ENCODE results near the gene DNAH3.

GRCh38 chr16:21053590-21053989 lies 97.1 kb downstream of the DNAH3 start:
- TF ChIP-seq POLR2AphosphoS5 (IDR thresholded peaks at IDR 0.05; ENCODE audit: low read depth, low read length) (no peak), CTCF (IDR thresholded peaks at IDR 0.05 in 2 of 3, conservative IDR thresholded peaks at IDR 0.05 in 1 of 3; ENCODE audit: borderline replicate concordance in 1 of 3, insufficient read depth in 1 of 3, low read depth in 2 of 3, low read length in 2 of 3) (no peak), POLR2A (IDR thresholded peaks at IDR 0.05; ENCODE audit: borderline replicate concordance, extremely low read depth, insufficient read depth, insufficient read length) (no peak), ZFX (IDR thresholded peaks at IDR 0.05) (no peak), EZH2 (IDR thresholded peaks at IDR 0.05) (no peak), ZNF274 (IDR thresholded peaks at IDR 0.05; ENCODE audit: low read depth, low read length) (no peak), SP1 (IDR thresholded peaks at IDR 0.05; ENCODE audit: low read depth) (no peak), SRF (IDR thresholded peaks at IDR 0.05; ENCODE audit: low read depth) (no peak), EZH2phosphoT487 (IDR thresholded peaks at IDR 0.05; ENCODE audit: borderline replicate concordance) (no peak), FOSL1 (IDR thresholded peaks at IDR 0.05; ENCODE audit: low read depth) (no peak), MAX (IDR thresholded peaks at IDR 0.05) (no peak), YY1 (IDR thresholded peaks at IDR 0.05; ENCODE audit: extremely low read depth, insufficient replicate concordance, low read depth, low read length) (no peak), ATF3 (IDR thresholded peaks at IDR 0.05) (no peak)
